GM21515 (cell line): Measurements from ENCODE around the gene C1QL2.

Experiments used
- ATAC-seq: cut with Tn5 transposase; IDR thresholded peaks from one replicate; pipeline ENCODE4 v1.9.1; 2021; ENCODE audit not compliant: unreplicated experiment

The C1QL2 gene

GRCh38 chr2:119179991-119180390, 21.4 kb upstream of the C1QL2 start:
- no peak for ATAC-seq

GRCh38 chr2:119179202-119179601, 20.7 kb upstream of the C1QL2 start:
- ATAC-seq, result no peak

DNA sequence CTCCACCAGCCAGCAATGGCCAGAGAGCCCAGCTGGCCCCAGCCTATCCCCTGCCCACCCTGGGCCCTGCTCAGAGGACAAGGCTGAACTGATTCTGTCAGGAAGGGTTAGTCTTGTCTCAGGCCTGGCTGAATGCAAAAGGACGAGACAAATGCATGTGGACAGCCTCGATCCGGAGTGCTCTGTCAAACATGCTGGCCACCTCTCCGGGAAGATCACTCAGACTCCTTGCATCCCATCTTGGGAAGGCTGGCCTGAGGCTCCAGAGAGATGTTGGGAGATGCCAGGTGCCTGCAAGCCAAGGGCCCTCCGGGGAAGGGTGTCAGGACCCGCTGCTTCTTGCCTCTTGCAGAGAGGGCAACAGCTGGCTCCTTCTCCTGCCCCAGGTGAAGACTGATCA, 20.2 kb upstream of the C1QL2 start:
- no peak for ATAC-seq

- ATAC-seq, result no peak
These were observed 19.3 kb upstream of the C1QL2 start for GRCh38 chr2:119177838-119178190.

DNA sequence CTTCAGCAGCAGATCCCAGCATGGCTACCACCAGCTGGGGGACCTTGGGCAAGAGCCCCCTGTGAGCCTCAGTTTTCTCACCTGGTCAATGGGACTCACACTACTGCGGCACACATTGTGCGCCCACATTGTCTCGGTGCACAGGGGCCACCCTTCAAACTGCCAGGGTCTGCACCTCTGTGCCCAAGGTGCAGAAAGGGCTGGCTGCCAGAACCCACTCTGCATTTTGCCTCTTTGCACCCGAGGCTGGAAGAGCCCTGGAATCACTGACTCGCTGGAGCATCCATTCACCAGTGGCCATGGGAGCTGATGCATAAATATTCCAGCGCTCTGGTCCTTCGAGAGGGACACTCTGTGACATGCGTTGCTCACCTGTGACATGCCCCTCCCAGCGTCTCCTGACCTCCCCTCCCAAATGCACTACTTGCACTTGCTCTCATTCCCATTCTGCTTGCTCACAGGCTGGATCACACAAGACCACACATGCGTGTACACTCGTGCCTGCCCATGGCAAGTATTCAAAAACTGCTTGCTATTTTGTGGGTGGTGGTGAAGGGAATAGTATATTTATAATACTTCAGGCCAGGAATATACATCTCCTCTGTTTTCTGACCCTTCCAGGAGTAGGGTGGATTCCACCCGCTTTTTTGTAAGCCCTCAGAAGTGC, 18.8 kb upstream of the C1QL2 start:
- no peak for ATAC-seq

- ATAC-seq, result no peak
These were observed 17.0 kb upstream of the C1QL2 start for GRCh38 chr2:119175517-119175916.

DNA sequence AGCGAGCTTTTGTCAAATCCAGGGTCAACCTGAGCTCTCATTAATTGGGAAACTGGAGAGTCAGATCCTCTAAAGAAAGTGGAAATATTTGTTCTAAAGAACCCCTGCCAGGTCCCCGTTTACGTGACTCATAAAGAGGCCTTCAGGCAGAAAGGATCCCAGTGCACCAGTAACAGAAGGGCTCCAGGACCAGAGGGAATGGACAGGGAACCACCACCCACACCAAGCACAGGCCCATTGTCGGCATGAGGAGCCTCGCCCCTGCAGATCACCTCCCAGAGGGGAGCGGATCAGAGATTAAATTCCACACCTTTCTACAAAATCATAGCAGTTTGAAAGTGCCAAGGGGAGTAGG, 16.4 kb upstream of the C1QL2 start:
- no peak for ATAC-seq

DNA sequence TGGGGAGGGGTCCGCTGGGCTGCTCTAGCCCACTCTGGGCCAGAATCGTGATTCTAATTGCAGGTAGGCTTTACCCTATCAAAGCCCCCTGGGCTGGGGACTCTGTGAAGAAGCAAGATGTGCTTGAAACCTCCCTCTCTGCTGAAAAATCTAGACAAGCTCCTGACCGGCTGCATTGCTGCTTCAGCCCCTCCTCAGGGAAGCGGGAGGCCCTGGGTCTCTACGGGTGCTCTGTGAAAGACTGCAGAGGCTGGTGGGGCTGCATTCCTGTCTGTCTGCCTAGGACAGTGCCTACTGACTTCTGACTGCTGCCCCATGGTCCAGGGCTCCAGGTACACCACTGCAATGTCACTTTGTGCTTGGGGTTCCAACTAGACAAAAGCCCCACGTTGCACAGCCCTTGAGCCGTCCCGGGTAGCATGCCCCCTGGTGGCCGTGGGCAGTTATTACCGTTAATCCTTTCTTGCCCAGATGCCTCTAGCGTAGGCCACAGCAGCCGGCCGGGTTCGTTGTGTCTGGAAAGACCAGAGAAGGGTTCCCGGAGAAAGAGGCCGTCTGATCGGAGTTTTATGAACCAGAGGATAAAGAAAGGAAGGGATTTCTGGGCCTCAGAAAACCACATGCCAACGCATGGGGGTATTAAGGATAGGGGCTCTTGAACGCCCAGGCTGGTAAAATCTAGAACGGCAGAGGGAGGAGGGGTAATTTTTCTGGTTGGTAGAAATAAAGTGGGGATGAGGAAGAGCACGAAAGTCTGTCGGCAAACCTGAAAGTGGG, 15.9 kb upstream of the C1QL2 start:
- ATAC-seq, result no peak

DNA sequence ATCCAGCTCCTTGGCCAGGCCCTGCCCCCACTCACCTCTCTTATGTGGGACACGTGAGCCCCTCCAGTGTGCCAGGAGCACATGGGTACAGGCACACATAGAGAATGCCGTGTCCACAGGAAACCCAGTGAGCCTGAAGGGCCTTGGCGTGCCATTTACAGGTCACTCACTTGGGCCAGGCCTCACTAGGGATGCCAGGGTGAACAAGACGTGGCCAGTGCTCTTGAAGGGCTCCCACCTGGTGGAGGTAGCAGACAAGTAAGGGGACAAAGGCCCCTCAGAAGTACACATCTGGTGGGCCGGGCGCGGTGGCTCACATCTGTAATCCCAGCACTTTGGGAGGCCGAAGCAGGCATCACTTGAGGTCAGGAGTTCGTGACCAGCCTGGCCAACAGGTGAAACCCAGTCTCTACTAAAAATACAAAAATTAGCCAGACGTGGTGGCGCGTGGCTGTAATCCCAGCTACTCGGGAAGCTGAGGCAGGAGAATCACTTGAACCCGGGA, 15.1 kb upstream of the C1QL2 start:
- no peak for ATAC-seq

DNA sequence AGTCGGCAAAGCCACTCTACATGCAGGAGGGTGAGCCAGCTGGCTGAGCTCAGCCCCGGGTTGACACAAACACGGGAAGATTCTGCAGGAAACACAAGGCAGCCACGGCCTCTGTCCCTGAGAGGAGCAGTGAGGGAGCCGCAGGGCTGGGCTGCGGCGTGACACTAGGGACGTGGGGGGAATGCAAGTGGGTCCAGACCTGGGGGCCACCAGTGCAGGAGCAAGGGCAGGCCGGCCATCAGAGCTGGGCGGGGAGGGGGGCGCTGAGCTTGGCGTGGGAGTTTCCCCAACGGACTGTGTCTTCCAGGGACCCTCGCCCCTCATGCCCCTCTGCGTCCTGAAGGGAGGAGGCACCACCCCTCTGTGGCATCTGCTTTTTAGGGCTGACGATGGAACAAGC, 12.0 kb upstream of the C1QL2 start:
- ATAC-seq, result no peak

DNA sequence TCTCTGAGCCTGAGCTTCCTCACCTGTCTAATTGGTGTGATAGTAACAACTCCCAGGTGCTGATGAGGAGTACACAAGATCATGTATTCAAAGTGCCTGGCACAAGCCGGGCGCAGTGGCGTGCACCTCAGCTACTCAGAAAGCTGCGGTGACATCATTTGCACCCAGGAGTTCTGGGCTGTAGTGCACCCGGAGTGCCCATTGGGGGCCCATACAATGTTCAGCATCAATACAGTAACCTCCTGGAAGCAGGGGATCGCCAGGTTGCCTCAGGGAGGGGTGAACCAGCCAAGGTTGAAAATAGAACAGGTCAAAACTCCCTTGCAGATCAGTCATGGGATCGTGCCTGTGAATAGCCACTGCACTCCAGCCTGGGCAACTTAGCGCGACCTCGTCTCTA, 11.2 kb upstream of the C1QL2 start:
- ATAC-seq, result no peak

- no peak for ATAC-seq
These were observed 1.9 kb upstream of the C1QL2 start for GRCh38 chr2:119160361-119160990.

DNA sequence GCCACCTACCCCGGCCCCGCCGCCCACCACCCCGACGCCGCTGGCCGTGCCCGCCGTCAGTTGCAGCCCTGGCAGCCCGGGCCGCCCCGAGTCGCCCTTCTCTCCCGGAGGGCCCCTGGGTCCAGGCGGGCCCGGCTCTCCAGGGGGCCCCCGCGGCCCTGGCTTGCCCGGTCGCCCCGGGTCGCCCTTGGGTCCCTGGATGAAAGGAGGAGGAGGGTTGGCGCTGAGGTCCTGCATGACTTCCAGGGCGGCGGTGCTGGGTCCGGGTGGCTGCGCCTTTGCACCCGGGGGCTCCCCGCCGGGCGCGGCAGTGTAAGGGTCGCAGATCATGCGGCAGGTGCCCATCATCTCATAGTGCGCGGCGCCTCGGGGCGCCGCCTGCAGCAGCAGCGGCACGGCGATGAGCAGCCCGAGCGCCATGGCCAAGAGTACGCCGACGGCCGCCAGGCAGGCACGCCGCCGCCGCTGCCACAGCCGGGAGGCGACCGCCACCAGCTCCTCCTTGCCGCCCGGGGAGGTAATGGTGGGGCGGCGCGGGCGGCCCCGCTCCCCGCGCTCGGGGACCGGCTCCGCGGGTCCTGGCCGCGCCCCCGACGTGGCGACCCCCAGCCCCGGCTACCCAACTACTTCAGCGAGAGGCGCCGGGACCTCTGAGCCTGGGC, 570 bp downstream of the C1QL2 start:
- ATAC-seq, result no peak

GRCh38 chr2:119156891-119157773, 1.4 kb downstream of the C1QL2 start:
- ATAC-seq, result no peak

GRCh38 chr2:119156105-119156890, 2.3 kb downstream of the C1QL2 start:
- no peak for ATAC-seq

- no peak for ATAC-seq
These were observed 2.9 kb downstream of the C1QL2 start for GRCh38 chr2:119155633-119156032.

DNA sequence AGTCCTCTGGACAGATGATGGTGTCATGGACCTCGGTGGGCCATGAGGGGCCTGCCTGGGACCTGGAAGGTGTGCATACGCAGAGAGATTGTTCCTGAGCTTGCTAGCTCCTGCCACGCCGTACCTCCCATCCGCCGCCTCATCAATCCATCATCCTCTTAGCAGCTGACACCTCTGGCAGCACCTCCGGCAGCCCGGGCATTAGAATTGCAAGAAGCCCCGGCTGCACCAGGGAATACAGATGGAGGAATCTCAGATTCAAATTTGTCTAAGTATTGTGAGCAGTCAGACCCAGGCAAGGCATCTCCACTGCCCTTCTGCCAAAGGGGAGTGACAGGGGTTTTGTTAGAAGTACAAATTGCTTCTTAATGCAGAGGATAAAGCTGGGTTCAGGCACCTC, 4.5 kb downstream of the C1QL2 start:
- ATAC-seq, result no peak

DNA sequence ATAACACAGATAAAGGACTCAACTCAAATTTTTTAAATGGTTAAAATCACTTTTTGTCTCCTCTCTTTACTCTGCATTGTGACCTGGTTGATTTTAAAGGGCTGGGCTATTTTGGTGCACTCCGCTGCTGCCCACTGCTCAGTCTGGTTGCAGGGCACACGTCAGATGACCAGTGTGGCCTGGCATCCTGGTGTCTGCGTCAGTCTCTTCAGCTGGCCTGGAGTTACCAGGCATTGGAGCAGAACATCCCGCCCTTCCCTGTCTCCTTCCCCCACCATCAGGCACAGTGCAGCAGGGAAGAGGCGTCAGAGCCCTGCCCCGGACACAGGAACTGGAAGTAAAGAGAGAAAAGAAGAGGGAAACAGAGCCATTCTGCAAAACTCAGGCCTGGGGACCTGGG, 8.9 kb downstream of the C1QL2 start:
- ATAC-seq, result no peak

GRCh38 chr2:119147776-119148715, 10.5 kb downstream of the C1QL2 start:
- no peak for ATAC-seq
